Stimulated activated CD8-positive, alpha-beta memory T cell treated with anti-CD3 and anti-CD28 coated beads, Interleukin-4, amount 100 ng/mL, for 4 hours (primary cell): ENCODE data around the gene TNFRSF19.
"Not testable (repeated sequence)": the region's sequence is repeated elsewhere in the genome, so short reads cannot be mapped to it uniquely, and the experiment has no call there.

ENCODE experiments used
- DNase-seq, 2 donors: peaks; one replicate each; pipeline ENCODE4 v3.0.0-alpha.2; 2020; ENCODE audit warnings: low read depth in 2 of 2, low spot score in 1 of 2

Gene TNFRSF19

GRCh38 chr13:23652909-23653726, 82.9 kb downstream of the TNFRSF19 start:
- DNase-seq = no peak

- no peak for DNase-seq
Measured at GRCh38 chr13:23654111-23655110, 84.2 kb downstream of the TNFRSF19 start.

DNA sequence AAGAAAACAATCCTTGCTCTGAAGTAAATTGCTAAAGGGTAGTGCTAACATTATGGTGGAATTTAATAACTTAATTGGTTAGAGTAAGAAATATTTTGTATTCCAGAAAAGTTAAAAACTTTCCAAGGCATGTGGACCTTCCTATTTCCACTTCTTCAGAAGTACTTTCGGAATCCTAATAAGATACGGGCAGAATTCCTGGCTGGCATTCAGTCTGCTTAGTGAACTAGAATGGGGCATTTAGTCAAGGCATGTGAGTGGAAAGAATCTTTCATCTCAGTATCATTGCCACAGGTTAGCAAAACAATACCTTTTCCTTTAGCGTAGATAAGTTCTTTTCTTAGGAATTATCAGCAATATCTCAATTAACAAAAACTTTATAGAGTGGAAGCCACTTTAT, 85.1 kb downstream of the TNFRSF19 start:
- DNase-seq = no peak

- DNase-seq = no peak
Measured at GRCh38 chr13:23656637-23657371, 86.6 kb downstream of the TNFRSF19 start.

DNA sequence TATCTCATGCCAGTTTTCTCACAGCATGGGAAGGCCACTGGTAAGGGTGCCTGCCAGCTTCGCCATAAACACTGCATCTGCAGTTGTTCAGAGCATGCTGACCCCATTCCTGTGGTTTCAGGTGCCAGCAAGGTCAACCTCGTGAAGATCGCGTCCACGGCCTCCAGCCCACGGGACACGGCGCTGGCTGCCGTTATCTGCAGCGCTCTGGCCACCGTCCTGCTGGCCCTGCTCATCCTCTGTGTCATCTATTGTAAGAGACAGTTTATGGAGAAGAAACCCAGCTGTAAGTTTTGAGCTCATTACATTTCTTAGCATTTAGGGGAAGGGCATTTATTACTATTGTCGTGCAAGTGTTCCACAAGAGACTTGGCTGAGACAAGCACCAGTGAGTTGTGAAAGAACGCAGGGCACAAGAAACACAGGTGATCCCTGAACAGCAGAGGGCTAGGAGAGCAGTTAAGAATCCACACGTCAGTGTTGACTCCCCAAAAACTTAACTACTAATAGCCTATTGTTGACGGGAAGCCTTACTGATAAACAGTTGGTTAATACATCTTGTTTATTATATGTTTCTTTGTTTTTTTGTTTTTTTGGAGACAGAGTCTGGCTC, 88.8 kb downstream of the TNFRSF19 start:
- no peak for DNase-seq

- DNase-seq = no peak
Measured at GRCh38 chr13:23660249-23660648, 90.0 kb downstream of the TNFRSF19 start.

DNA sequence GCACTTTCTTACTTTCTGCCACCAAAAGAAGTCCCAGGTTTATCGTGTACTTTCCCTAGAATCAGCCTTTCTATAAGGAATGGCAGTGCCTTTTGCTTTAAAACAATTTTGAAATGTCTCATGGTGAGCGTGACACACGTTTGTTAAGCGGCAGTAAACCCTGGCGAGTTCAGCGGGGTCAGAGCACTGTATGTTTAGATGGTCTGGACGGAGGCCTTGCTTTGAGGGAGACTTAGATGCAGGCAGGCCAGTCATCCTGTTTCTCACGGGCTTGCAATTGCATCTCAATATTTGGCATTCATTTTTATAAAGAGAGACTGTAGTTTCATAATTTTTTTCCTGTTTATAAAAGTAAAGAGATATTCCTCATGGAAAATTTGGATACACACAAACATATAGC, 96.4 kb downstream of the TNFRSF19 start:
- DNase-seq = no peak

GRCh38 chr13:23667750-23668149, 97.5 kb downstream of the TNFRSF19 start:
- DNase-seq = no peak

GRCh38 chr13:23668562-23668961, 98.3 kb downstream of the TNFRSF19 start:
- no peak for DNase-seq

DNA sequence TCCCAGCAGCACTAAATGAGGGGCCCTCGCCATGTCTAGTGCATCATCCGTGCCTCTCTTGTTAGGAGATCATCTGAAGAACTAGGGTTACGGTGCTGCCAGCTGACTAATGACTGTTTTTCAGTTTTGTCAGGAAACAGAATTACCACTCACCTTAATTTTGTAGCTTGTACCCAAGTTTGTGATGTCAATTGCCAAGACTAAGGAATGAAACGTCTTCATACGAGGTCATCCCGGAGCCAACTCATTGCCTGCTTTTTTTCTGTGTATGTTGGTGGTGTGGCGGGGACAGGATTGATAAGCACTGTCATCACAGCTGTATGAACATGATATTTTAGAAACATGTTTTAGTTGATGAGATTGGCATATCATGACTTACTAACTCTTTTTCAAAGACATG, 100.6 kb downstream of the TNFRSF19 start:
- DNase-seq = no peak

- DNase-seq = no peak
Measured at GRCh38 chr13:23671377-23671776, 101.2 kb downstream of the TNFRSF19 start.

- DNase-seq = no peak
Measured at GRCh38 chr13:23671897-23672296, 101.7 kb downstream of the TNFRSF19 start.

- no peak for DNase-seq
Measured at GRCh38 chr13:23672616-23673015, 102.4 kb downstream of the TNFRSF19 start.

DNA sequence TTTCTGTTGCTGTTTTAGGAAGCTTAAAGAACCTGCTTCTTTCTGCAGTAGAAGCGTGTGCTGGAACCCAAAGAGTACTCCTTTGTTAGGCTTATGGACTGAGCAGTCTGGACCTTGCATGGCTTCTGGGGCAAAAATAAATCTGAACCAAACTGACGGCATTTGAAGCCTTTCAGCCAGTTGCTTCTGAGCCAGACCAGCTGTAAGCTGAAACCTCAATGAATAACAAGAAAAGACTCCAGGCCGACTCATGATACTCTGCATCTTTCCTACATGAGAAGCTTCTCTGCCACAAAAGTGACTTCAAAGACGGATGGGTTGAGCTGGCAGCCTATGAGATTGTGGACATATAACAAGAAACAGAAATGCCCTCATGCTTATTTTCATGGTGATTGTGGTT, 103.1 kb downstream of the TNFRSF19 start:
- DNase-seq = no peak

DNA sequence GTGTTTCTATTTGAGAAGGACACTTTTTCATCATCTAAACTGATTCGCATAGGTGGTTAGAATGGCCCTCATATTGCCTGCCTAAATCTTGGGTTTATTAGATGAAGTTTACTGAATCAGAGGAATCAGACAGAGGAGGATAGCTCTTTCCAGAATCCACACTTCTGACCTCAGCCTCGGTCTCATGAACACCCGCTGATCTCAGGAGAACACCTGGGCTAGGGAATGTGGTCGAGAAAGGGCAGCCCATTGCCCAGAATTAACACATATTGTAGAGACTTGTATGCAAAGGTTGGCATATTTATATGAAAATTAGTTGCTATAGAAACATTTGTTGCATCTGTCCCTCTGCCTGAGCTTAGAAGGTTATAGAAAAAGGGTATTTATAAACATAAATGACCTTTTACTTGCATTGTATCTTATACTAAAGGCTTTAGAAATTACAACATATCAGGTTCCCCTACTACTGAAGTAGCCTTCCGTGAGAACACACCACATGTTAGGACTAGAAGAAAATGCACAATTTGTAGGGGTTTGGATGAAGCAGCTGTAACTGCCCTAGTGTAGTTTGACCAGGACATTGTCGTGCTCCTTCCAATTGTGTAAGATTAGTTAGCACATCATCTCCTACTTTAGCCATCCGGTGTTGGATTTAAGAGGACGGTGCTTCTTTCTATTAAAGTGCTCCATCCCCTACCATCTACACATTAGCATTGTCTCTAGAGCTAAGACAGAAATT, 103.8 kb downstream of the TNFRSF19 start:
- DNase-seq = no peak

GRCh38 chr13:23674795-23675640, 104.8 kb downstream of the TNFRSF19 start:
- DNase-seq = no peak

DNA sequence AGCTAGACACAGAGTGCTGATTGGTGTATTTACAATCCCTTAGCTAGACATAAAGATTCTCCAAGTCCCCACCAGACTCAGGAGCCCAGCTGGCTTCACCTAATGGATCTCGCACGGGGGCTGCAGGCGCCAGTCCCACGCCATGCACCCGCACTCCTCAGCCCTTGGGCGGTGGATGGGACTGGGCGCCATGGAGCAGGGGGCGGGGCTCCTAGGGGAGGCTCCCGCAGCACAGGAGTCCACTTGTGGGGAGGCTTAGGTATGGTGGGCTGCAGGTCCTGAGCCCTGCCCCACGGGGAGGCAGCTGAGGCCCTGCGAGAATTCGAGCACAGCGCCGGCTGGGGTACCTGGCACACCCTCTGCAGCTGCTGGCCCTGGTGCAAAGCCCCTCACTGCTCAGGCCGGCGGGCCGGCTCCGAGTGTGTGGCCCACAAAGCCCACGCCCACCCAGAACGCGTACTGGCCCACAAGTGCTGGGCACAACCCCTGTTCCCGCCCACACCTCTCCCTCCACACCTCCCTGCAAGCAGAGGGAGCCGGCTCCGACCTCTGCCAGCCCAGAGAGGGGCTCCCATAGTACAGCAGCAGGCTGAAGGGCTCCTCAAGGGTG, 107.6 kb downstream of the TNFRSF19 start:
- DNase-seq = not testable (repeated sequence)

DNA sequence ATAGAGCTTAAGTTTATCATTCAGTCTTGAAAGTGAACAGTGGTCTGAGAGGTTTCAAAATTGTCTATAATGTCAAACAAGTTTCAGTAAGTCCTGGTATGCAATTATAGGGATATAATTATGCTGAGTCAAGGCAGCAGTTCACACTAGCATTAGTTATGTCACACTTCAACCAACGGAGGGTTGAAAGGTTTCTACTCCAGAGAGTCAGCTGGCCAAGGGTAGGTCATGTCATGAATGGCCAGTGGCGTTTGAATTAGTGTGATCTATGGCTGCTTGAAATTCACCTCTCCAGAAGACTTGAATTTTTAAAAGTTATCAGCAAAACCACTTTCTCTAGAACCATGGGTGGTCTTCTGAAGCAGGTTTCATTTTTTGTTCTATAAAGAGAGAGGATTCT, 108.6 kb downstream of the TNFRSF19 start:
- no peak for DNase-seq

DNA sequence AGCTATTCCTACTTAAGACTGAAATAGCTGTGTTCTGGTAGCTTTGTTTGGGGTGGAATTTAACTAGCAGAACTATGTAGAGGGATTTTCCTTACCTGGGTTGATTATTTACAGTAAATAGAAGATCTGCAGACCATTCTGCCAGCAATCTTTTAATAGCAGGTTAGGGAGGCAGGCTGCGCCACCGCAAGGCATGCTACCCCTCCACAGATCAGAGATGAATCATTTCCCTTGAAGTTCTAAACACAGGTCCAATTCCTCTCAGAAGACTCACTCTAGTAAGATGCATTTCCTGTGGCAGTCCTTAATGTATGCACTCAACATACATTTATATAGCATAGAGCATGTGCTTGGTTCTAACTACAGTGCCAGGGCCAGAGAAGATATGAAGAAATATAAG, 109.0 kb downstream of the TNFRSF19 start:
- no peak for DNase-seq
